Activated CD4-positive, alpha-beta T cell treated with anti-CD3 and anti-CD28 coated beads, Interleukin-2, amount 10 ng/mL, durations not matched to agents 24 days and 14 days (primary cell): ENCODE measurements around the gene C16orf54. TPM values are rescaled to one million over a fixed set of nuclear protein-coding genes. Genes with fewer than 3 reads are reported as not detected.
"Not testable (repeated sequence)": the region's sequence is repeated elsewhere in the genome, so short reads cannot be mapped to it uniquely, and the experiment has no call there.

Experiments used
- DNase-seq: peaks from one replicate; pipeline ENCODE4 v3.0.0; 2022
- H3K27ac Mint-ChIP-seq: one replicate; pipeline ENCODE4 v1.8.0; 2022; ENCODE audit warnings: mild to moderate bottlenecking, mixed read lengths
- H3K27me3 Mint-ChIP-seq: one replicate; pipeline ENCODE4 v1.8.0; 2022; ENCODE audit warnings: mixed read lengths
- H3K36me3 Mint-ChIP-seq: one replicate; pipeline ENCODE4 v1.8.0; 2022; ENCODE audit warnings: low read depth, mild to moderate bottlenecking, mixed read lengths
- H3K4me1 Mint-ChIP-seq: one replicate; pipeline ENCODE4 v1.8.0; 2021; ENCODE audit warnings: mixed read lengths
- H3K4me3 Mint-ChIP-seq: one replicate; pipeline ENCODE4 v1.8.0; 2022; ENCODE audit warnings: mild to moderate bottlenecking, moderate library complexity, mixed read lengths
- H3K9me3 Mint-ChIP-seq: one replicate; pipeline ENCODE4 v1.8.0; 2021; ENCODE audit warnings: mixed read lengths
- intact Hi-C: fragments of 100-400 bp; cut with micrococcal nuclease; formaldehyde crosslinking; loops from one replicate; pipeline ENCODE4 v1.15.1; 2023
- total RNA-seq: library from RNA; stranded (reverse); gene quantifications from 2 replicates; pipeline ENCODE4 v1.2.3, GENCODE V29; 2022

The C16orf54 gene
- total RNA-seq, 1 donor from 2014 or later, result 17.0 TPM

DNA sequence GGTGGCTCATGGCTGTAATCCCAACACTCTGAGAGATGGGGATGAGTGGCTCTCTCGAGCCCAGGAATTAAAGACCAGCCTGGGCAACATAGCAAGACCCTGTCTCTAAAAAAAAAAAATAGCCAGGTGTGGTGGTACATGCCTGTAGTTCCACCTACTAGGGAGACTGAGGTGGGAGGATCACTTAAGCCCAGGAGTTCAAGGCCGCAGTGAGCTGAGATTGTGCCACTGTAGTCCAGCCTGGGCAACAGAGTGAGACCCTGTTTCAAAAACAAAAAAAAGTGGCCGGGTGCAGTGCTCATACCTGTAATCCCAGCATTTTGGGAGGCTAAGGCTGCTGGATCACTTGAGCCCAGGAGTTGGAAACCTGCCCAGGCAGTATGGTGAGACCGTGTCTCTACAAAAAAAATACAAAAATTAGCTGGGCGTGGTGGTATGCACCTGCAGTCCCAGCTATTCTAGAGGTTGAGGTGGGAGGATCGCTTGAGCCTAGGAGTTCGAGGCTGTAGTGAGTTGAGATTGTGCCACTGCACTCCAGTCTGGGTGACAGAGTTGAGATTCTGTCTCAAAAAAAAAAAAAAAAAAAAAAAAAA lies 3.0 kb downstream of the C16orf54 start:
- Mint-ChIP-seq H3K36me3 (peaks cover 43% of the 10 kb centered on the region), H3K27me3 (no peaks in the 10 kb centered on the region), H3K27ac (peak overlapping the region; percentile 32), H3K4me3 (no peak overlapping the region), H3K4me1 (peaks cover 80% of the 10 kb centered on the region), H3K9me3 (no peaks in the 10 kb centered on the region)
- intact Hi-C loops, result no loop called here
- DNase-seq, result no peak

GRCh38 chr16:29740630-29741015 lies 5.2 kb downstream of the C16orf54 start:
- DNase-seq, H3K4me3 Mint-ChIP-seq, H3K27me3 Mint-ChIP-seq, H3K9me3 Mint-ChIP-seq, intact Hi-C loops: not testable (repeated sequence)
- Mint-ChIP-seq H3K36me3 (peaks cover 38% of the 10 kb centered on the region), H3K4me1 (peaks cover 68% of the 10 kb centered on the region), H3K27ac (peak overlapping the region; percentile 34)

GRCh38 chr16:29739927-29740629 lies 5.7 kb downstream of the C16orf54 start:
- Mint-ChIP-seq H3K27ac (peak overlapping the region; percentile 21), H3K4me1 (peaks cover 63% of the 10 kb centered on the region), H3K36me3 (peaks cover 38% of the 10 kb centered on the region)
- H3K27me3 Mint-ChIP-seq, DNase-seq, H3K4me3 Mint-ChIP-seq, H3K9me3 Mint-ChIP-seq: not testable (repeated sequence)
- intact Hi-C loops, result loop anchor here (2.0 kb wide), 2 partner anchors 39 to 51 kb away; partner anchors contain the start of gene KIF22

DNA sequence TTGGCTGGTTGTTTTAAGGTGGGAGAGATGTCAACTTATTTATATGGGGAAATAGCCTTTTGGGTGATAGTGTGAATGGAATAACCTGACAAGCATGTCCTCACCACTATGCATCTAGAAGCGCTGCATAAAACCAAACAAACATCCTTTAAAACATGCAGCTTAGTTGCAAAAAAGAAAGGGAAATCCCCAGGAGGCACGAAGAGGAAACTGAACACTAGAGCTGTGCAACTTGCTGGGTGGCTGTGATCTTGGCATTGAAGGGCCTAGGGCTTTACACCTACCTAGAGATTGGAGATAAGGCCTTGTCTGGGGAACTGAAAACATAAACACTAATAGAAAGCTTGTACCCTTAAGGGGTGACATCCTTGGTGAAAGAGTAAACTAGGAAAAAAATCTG lies 7.3 kb downstream of the C16orf54 start:
- DNase-seq, result peak; percentile 91
- H3K36me3 Mint-ChIP-seq, result peaks cover 33% of the 10 kb centered on the region
- intact Hi-C loops, result loop anchor here (1.0 to 2.0 kb wide), 3 partner anchors 8 to 52 kb away; partner anchors contain the start of gene KIF22
- peaks cover 57% of the 10 kb centered on the region for H3K4me1 Mint-ChIP-seq
- H3K9me3 Mint-ChIP-seq, result peaks cover 4% of the 10 kb centered on the region
- peak overlapping the region; percentile 42 for H3K4me3 Mint-ChIP-seq
- peaks cover 4% of the 10 kb centered on the region for H3K27me3 Mint-ChIP-seq
- peak overlapping the region; percentile 80 for H3K27ac Mint-ChIP-seq

GRCh38 chr16:29737713-29738112 lies 8.1 kb downstream of the C16orf54 start:
- no peak for DNase-seq

DNA sequence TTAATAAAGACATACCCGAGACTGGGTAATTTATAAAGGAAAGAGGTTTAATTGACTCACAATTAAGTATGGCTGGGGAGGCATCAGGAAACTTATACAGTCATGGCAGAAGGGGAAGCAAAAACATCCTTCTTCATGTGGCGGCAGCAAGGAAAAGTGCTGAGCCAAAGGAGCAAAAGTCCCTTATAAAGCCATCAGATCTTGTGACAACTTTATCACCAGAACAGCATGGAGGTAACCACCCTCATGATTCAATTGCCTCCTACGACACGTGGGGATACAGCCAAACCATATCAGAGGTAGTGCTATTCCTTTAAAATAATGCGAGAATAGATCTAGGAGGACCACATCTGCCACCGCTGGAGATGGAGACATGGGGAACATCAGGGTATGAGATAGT lies 9.0 kb downstream of the C16orf54 start:
- H3K27me3 Mint-ChIP-seq, result peaks cover 4% of the 10 kb centered on the region
- intact Hi-C loops, result no loop called here
- H3K9me3 Mint-ChIP-seq, result peaks cover 7% of the 10 kb centered on the region
- H3K4me1 Mint-ChIP-seq, result peaks cover 57% of the 10 kb centered on the region
- no peak overlapping the region for H3K4me3 Mint-ChIP-seq
- H3K36me3 Mint-ChIP-seq, result peaks cover 25% of the 10 kb centered on the region
- no peak for DNase-seq
- no peak overlapping the region for H3K27ac Mint-ChIP-seq

More at GRCh38 chr16:29737713-29738112, 8.1 kb downstream of the C16orf54 start:
- Mint-ChIP-seq H3K4me1 (peaks cover 53% of the 10 kb centered on the region), H3K36me3 (peaks cover 29% of the 10 kb centered on the region), H3K4me3 (peak overlapping the region; percentile 42), H3K27ac (peak overlapping the region; percentile 80), H3K27me3 (peaks cover 4% of the 10 kb centered on the region), H3K9me3 (peaks cover 4% of the 10 kb centered on the region)
- intact Hi-C loops, result loop anchor here (1.0 to 2.0 kb wide), 3 partner anchors 9 to 53 kb away; partner anchors contain the start of gene KIF22

- Mint-ChIP-seq H3K9me3 (peaks cover 9% of the 10 kb centered on the region), H3K27ac (peak overlapping the region; percentile 21), H3K4me1 (peaks cover 53% of the 10 kb centered on the region), H3K36me3 (peaks cover 21% of the 10 kb centered on the region), H3K27me3 (peaks cover 4% of the 10 kb centered on the region), H3K4me3 (no peak overlapping the region)
- no peak for DNase-seq
- intact Hi-C loops, result no loop called here
These were observed 9.7 kb downstream of the C16orf54 start for GRCh38 chr16:29736112-29736511.

- peaks cover 4% of the 10 kb centered on the region for H3K27me3 Mint-ChIP-seq
- peaks cover 13% of the 10 kb centered on the region for H3K36me3 Mint-ChIP-seq
- intact Hi-C loops, result no loop called here
- peaks cover 11% of the 10 kb centered on the region for H3K9me3 Mint-ChIP-seq
- no peak for DNase-seq
- no peak overlapping the region for H3K27ac Mint-ChIP-seq
- peaks cover 47% of the 10 kb centered on the region for H3K4me1 Mint-ChIP-seq
- H3K4me3 Mint-ChIP-seq, result no peak overlapping the region
These were observed 11.0 kb downstream of the C16orf54 start for GRCh38 chr16:29734786-29735185.

DNA sequence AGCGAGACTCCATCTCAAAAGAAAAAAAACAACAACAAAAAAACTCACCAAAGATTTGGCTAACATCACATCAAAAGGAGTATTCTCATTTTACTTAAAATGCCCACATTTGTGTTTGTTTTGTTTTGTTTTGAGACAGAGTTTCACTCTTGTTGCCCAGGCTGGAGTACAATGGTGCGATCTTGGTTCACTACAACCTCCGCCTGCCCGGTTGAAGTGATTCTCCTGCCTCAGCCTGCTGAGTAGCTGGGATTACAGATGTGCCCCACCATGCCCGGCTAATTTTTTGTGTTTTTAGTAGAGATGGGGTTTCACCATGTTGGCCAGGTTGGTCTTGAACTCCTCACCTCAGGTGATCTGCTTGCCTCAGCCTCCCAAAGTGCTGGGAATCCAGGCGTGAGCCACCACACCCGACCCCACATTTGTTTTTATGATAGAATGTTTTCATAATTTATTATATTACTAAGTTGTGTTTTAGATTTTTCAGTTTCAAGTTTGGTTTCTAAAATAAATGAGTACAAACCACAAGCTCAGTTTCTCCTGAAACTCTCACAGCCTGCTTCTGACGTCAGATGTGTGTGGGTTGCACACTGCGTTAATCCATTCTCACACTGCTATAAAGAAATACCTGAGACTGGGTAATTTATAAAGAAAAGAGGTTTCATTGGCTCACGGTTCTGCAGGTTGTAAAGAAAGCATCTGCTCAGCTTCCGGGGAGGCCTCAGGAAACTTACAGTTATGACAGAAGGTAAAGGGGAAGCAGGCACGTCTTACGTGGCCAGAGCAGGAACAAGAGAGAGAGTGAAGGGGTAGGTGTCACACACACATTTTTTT lies 13.8 kb downstream of the C16orf54 start:
- peaks cover 32% of the 10 kb centered on the region for H3K4me1 Mint-ChIP-seq
- peaks cover 12% of the 10 kb centered on the region for H3K36me3 Mint-ChIP-seq
- intact Hi-C loops, result loop anchor here (1.0 kb wide), 2 partner anchors 14 to 32 kb away; no protein-coding TSS in a partner anchor
- peak overlapping the region; percentile 93 for H3K27ac Mint-ChIP-seq
- H3K27me3 Mint-ChIP-seq, result peaks cover 18% of the 10 kb centered on the region
- peak overlapping the region; percentile 70 for H3K4me3 Mint-ChIP-seq
- H3K9me3 Mint-ChIP-seq, result peaks cover 11% of the 10 kb centered on the region
- peak; percentile 83 for DNase-seq

- no peak overlapping the region for H3K27ac Mint-ChIP-seq
These were observed 15.1 kb downstream of the C16orf54 start for GRCh38 chr16:29730649-29731048.

DNA sequence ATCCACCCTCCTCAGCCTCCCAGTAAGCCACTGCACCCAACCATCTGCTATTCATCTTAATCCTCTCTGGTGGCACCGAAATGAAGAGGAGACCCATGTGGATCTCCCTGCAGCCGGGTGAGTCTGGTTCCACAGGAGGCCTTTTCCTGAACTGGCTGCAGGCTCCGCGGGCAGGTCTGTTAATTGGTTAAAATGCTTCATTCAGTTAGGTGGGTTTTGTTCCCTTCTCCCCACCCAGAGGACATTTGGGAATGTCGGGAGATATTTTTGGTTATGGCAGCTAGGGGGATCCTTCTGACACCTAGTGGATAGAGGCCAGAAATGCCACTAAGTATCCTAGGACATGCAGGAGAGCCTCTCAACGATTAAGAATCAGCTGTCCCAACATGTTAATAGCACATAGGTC lies 16.7 kb downstream of the C16orf54 start:
- no peak for DNase-seq
- Mint-ChIP-seq H3K27ac (no peak overlapping the region), H3K4me1 (peaks cover 26% of the 10 kb centered on the region), H3K4me3 (no peak overlapping the region), H3K27me3 (peaks cover 18% of the 10 kb centered on the region), H3K36me3 (peaks cover 8% of the 10 kb centered on the region), H3K9me3 (peaks cover 7% of the 10 kb centered on the region)
- intact Hi-C loops, result no loop called here

More at GRCh38 chr16:29730649-29731048, 15.1 kb downstream of the C16orf54 start:
- intact Hi-C loops, result no loop called here
- H3K4me3 Mint-ChIP-seq, result peak overlapping the region; percentile 42
- H3K4me1 Mint-ChIP-seq, result peaks cover 29% of the 10 kb centered on the region
- H3K9me3 Mint-ChIP-seq, result peaks cover 11% of the 10 kb centered on the region
- H3K36me3 Mint-ChIP-seq, result peaks cover 12% of the 10 kb centered on the region
- H3K27me3 Mint-ChIP-seq, result peaks cover 18% of the 10 kb centered on the region
- DNase-seq, result no peak

GRCh38 chr16:29727452-29727851 lies 18.3 kb downstream of the C16orf54 start:
- H3K27me3 Mint-ChIP-seq, result peaks cover 18% of the 10 kb centered on the region
- peaks cover 23% of the 10 kb centered on the region for H3K4me1 Mint-ChIP-seq
- H3K9me3 Mint-ChIP-seq, result peaks cover 7% of the 10 kb centered on the region
- H3K27ac Mint-ChIP-seq, result no peak overlapping the region
- H3K36me3 Mint-ChIP-seq, result peaks cover 5% of the 10 kb centered on the region
- H3K4me3 Mint-ChIP-seq, result no peak overlapping the region
- intact Hi-C loops, result no loop called here
- no peak for DNase-seq

DNA sequence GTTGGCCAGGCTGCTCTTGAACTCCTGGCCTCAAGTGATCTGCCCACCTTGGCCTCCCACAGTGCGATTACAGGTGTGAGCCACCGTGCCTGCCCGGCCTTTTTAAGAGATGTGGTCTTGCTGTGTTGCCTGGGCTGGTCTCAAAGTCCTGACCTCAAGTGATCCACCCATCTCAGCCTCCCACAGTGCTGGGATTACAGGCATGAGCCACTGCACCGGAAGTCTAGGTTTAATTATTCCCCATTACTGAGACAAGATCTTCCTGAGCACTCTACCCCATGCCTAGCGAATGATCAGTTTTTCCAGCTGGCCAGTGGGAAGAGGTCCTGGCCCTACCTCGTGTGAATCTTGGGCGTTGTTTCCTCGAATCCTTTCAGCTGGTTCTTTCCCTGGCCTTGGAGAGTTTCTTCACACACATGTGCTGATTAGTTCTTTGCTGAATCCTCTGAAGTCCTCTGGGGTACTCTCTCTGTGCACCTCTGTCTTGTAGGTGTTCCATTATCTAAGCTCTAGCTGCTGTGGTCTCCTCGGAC lies 18.9 kb downstream of the C16orf54 start:
- H3K27me3 Mint-ChIP-seq, result peaks cover 18% of the 10 kb centered on the region
- intact Hi-C loops, result no loop called here
- peaks cover 20% of the 10 kb centered on the region for H3K4me1 Mint-ChIP-seq
- no peak overlapping the region for H3K27ac Mint-ChIP-seq
- H3K36me3 Mint-ChIP-seq, result peaks cover 3% of the 10 kb centered on the region
- H3K9me3 Mint-ChIP-seq, result peaks cover 3% of the 10 kb centered on the region
- DNase-seq, result no peak
- no peak overlapping the region for H3K4me3 Mint-ChIP-seq
